ENCODE data around the gene EXOC1. TPM values are rescaled to one million over a fixed set of nuclear protein-coding genes. Genes with fewer than 3 reads are reported as not detected.
A peak's percentile ranks its signal among the peaks of the same experiment; 100 is the strongest.

The EXOC1 gene
- total and polyA plus RNA-seq, 9 of the 15 experiments (the other 6 are each of a cell fraction or from before 2014, with no cell fraction given): 16.0 to 45.5 (median 26.2) TPM

DNA sequence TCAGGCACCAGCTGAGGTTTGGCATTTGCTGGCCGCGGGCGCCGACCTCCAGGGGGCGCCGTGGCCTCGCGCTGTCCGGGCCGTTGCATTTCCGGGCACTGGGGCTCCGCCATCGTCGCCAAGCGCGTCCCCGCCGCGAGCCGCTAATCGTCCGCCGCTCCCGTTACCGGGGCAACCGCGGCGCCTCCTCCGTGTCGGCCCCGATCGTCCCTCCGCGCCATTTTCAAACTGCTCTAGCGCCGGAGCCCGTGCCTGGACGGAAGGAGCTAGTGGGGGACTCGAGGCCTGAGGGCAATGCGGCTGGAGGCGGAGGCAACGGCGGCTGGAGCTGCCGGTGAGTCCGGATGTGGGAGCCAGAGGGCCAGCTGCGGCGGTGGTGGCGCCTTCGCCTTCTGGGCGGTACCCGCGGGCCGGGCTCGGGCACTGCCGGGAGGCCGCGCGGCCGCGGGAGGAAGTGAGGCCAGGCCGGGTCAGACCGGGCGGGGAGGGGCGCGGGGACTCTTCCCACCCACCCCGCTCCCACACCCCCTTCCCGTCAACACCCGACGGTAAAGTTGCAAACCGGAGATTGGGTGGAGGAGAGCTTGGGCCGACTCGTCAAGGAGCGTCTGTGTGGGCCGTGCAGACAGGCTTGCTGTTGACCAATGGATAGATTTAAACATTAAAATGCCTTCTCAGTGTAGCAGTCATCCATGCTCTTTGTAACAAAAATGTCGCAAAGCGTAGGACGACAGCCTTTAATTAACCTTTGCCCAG lies 95.5 kb downstream of the EXOC1 start, which contains the start of gene CEP135 (continued):
- TF ChIP-seq, protein P1, sequence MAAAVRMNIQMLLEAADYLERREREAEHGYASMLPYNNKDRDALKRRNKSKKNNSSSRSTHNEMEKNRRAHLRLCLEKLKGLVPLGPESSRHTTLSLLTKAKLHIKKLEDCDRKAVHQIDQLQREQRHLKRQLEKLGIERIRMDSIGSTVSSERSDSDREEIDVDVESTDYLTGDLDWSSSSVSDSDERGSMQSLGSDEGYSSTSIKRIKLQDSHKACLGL (CRISPR knock-in tag; IDR thresholded peaks at IDR 0.05; ENCODE audit: borderline replicate concordance, poor library complexity, severe bottlenecking): peak; percentile 70
- TF ChIP-seq, protein P2, sequence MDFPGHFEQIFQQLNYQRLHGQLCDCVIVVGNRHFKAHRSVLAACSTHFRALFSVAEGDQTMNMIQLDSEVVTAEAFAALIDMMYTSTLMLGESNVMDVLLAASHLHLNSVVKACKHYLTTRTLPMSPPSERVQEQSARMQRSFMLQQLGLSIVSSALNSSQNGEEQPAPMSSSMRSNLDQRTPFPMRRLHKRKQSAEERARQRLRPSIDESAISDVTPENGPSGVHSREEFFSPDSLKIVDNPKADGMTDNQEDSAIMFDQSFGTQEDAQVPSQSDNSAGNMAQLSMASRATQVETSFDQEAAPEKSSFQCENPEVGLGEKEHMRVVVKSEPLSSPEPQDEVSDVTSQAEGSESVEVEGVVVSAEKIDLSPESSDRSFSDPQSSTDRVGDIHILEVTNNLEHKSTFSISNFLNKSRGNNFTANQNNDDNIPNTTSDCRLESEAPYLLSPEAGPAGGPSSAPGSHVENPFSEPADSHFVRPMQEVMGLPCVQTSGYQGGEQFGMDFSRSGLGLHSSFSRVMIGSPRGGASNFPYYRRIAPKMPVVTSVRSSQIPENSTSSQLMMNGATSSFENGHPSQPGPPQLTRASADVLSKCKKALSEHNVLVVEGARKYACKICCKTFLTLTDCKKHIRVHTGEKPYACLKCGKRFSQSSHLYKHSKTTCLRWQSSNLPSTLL (IDR thresholded peaks at IDR 0.05): no peak
- peak; percentile 18 for TF ChIP-seq TBP (optimal IDR thresholded peaks at IDR 0.05; ENCODE audit: low read depth, low read length)
- TF ChIP-seq, protein P3, sequence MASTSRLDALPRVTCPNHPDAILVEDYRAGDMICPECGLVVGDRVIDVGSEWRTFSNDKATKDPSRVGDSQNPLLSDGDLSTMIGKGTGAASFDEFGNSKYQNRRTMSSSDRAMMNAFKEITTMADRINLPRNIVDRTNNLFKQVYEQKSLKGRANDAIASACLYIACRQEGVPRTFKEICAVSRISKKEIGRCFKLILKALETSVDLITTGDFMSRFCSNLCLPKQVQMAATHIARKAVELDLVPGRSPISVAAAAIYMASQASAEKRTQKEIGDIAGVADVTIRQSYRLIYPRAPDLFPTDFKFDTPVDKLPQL (IDR thresholded peaks at IDR 0.05; ENCODE audit: extremely low read depth, insufficient read length): no peak
- TF ChIP-seq, protein P4, sequence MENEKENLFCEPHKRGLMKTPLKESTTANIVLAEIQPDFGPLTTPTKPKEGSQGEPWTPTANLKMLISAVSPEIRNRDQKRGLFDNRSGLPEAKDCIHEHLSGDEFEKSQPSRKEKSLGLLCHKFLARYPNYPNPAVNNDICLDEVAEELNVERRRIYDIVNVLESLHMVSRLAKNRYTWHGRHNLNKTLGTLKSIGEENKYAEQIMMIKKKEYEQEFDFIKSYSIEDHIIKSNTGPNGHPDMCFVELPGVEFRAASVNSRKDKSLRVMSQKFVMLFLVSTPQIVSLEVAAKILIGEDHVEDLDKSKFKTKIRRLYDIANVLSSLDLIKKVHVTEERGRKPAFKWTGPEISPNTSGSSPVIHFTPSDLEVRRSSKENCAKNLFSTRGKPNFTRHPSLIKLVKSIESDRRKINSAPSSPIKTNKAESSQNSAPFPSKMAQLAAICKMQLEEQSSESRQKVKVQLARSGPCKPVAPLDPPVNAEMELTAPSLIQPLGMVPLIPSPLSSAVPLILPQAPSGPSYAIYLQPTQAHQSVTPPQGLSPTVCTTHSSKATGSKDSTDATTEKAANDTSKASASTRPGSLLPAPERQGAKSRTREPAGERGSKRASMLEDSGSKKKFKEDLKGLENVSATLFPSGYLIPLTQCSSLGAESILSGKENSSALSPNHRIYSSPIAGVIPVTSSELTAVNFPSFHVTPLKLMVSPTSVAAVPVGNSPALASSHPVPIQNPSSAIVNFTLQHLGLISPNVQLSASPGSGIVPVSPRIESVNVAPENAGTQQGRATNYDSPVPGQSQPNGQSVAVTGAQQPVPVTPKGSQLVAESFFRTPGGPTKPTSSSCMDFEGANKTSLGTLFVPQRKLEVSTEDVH (IDR thresholded peaks at IDR 0.05; ENCODE audit: low read depth, partially characterized antibody): peak; percentile 77
- TF ChIP-seq CCNT2 (IDR thresholded peaks at IDR 0.05; ENCODE audit: borderline replicate concordance, extremely low read depth, insufficient read length, low read depth, low read length): peak; percentile 78
- peak; percentile 96 for TF ChIP-seq CTBP1 (IDR thresholded peaks at IDR 0.05; ENCODE audit: borderline replicate concordance)
- peak; percentile 93 for TF ChIP-seq RBM22 (IDR thresholded peaks at IDR 0.05; ENCODE audit: low read depth, low read length, poor library complexity, severe bottlenecking)
- peak; percentile 43; the same call in 1 of the 2 replicates for TF ChIP-seq SAFB (IDR thresholded peaks at IDR 0.05; ENCODE audit: borderline replicate concordance, low read depth, low read length)
- peak; percentile 48 for TF ChIP-seq RNF2 (IDR thresholded peaks at IDR 0.05)
- TF ChIP-seq POLR2G (IDR thresholded peaks at IDR 0.05; ENCODE audit: low read depth, low read length): peak; percentile 98
- TF ChIP-seq KDM5B (IDR thresholded peaks at IDR 0.05; ENCODE audit: insufficient replicate concordance, low read depth, low read length): peak; percentile 67
- peak; percentile 37; the same call in 1 of the 2 replicates for TF ChIP-seq TAF7 (tag; IDR thresholded peaks at IDR 0.05)
- peak; percentile 94 for TF ChIP-seq SUPT5H (IDR thresholded peaks at IDR 0.05)
- peak; percentile 67 for TF ChIP-seq POLR2B (IDR thresholded peaks at IDR 0.05; ENCODE audit: low read depth, partially characterized antibody)
- peak; percentile 96 for TF ChIP-seq ELF1 (tag; IDR thresholded peaks at IDR 0.05)
- TF ChIP-seq HDAC6 (IDR thresholded peaks at IDR 0.05; ENCODE audit: low read depth, low read length): 0 out of 2 replicates have a peak, but pooled peaks have one; percentile 12
- no peak; the same call in none of the 2 replicates for TF ChIP-seq CBX1 (IDR thresholded peaks at IDR 0.05; ENCODE audit: low read depth)
- TF ChIP-seq MCM2 (IDR thresholded peaks at IDR 0.05; ENCODE audit: low read depth): no peak
- no peak for TF ChIP-seq HNRNPH1 (optimal IDR thresholded peaks at IDR 0.05; ENCODE audit: low read depth, low read length)
- peak; percentile 33; the same call in 1 of the 2 replicates for TF ChIP-seq JUNB (CRISPR knock-in tag; conservative IDR thresholded peaks at IDR 0.05)

Measured in K562 (cell line).